NCI-H2196 treated with DMSO at 0.1 percent for 48 hours (cell line): ENCODE measurements around the gene ZBTB20.
A peak's percentile ranks its signal among the peaks of the same experiment; 100 is the strongest.
"Not testable (repeated sequence)": the region's sequence is repeated elsewhere in the genome, so short reads cannot be mapped to it uniquely, and the experiment has no call there.

ENCODE experiments used
- DNase-seq: peaks from one replicate; lab custom pipeline; 2025; ENCODE audit not compliant: unreplicated experiment; lab: John Stamatoyannopoulos, UW

ZBTB20 gene

DNA sequence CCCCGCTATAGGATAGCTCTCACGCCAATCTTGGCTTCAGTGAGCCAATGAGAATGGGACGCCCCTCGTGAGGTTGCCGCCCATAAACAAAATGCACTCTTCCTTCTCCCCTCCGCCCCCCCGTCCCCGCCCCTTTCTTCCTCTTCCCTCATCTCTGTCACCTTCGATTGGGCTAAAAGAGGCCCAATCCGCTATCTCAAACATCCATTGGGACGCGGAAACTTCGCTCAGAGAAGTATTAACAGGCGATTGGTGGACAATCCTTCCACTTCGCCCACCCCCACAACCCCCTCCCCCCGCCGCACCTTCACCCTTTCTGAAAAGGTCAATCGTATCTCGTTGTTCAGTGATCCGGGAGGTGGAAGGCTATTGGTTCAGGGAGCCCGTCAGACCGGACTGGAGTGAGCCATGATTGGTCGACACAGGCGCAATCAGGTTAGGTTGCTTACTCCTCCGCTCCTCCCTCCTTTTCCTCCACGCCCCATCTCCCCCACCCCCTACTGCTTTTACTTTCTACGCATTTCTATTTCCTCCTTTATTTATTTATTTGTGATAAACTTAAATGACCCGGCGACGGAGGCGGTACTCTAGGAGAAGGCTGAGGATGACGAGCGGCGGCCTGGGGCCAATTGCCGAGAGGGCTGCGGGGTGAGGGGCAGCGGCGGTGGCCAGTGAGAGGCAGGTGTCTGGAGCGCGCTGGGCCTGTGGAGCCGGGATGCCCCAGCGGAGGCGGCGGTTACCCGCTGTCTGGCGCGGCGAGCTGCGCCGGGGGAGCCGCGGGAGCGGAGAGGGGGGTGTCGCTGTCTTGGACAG, 447 bp upstream of the ZBTB20 start:
- peak; percentile 100 for DNase-seq

DNA sequence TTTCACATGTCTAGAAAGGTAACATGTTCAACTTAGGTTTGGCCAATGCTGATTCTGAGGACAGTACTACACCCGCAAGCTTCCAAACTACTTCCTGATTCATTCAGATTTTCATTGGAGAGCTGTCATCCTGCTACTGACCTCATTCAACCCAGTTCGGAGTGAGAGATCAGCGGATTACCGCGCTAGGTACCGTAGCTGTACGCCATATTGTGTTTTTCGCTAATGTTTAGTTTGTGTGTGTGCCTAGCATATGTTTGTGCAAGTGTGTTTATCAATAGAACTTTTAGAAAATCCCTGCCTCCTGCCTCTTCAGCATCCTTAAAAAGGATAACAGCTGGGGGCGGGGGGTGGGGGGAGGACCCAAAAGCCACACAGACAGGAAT, 1.1 kb downstream of the ZBTB20 start:
- DNase-seq: peak; percentile 78

DNA sequence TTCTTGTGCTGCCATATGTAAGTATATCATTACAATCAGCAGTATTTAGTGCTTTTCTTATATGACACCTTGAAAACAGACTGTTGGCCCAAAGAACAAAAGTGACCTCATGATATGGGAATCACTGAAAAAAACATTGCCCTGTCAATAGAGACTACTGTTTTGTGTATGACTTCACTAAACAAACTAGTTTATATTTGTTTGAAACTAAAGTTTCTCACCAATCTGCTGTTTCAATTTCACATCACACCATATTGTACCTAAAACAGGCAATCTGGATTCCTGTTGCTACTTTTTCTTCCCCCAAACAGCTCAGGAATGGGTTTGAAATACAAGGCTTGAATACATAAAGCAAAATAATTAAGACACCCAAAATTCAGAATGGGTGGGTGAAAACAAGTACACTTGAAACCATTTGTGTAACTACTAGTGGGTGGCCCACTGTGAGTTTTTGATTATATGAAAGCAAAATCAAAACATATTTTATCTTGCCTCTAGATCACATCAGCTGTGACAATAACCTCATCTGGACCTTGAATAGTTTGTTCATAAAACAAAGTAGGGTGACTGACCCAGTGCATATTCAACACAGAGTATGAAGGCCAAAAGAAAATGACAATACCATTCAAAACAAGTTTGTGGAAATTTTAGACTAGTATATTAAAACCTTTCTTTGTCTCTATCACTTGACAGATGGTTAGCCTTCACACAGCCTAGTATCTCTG, 5.9 kb downstream of the ZBTB20 start:
- DNase-seq: no peak

DNA sequence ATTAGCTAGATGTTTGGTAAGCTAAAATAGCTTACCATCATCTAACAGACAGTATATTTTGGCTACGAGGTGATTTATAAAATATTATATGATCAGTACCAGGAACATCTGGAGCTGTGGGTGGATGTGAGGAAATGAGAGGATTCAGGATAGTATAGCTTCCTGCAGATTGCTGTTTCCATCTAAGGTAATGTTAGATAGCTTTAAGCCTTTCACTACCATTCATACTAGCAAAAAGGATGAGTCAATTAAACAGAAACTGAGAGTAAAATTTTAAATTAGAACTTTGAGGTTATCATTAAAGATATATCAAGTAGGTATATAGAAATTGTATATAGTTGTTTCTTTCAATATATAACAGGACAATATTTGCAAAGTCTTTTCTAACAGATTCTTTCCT, 8.0 kb downstream of the ZBTB20 start:
- DNase-seq: no peak

DNA sequence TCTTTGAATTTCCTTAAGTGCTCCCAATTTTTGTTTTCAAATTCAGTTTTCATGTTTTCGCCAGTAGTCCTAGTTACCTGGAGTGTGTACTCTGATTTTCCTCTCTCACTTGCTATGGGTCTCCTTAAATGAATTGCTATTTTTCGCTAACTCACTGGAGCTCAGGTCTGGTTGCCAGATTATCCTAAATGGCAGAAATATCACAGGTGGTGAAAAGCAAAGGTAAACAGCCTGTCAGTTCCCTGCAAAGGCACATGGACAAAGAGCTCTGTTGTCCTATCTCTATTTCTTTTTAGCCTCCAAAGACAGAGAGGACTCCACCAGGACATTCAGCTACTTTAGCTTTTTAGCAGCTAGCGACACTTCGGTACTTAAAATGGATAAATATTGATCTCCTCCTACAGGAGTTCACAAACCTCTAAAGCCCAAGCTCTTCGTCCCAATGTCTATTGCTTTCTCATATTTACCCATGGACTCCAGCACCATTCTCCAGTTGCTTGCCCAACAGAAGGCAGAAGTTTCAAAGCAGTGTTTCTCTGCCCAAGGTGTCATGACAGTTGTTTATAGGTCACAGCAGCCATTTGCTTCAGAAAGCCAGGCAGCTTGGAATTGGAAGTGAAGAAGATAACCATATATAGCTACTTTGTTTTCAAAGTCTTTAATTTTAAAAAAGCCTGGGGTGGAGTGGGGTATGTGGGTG, 12.3 kb downstream of the ZBTB20 start:
- no peak for DNase-seq

DNA sequence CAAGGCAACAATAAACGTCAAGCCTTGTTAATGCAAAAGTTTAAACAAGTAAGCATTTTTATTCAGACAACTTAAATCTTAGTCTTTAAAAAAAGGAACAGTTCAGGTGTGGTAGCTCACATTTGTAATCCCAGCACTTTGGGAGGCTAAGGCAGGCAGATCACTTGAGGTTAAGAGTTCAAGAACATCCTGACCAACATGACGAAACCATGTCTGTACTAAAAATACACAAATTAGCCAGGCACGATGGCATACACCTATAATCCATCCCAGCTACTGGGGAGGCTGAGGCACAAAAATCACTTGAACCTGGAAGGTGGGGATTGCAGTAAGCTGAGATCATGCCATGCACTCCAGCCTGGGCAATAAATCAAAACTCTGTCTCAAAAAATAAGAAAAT, 19.9 kb downstream of the ZBTB20 start:
- no peak for DNase-seq

DNA sequence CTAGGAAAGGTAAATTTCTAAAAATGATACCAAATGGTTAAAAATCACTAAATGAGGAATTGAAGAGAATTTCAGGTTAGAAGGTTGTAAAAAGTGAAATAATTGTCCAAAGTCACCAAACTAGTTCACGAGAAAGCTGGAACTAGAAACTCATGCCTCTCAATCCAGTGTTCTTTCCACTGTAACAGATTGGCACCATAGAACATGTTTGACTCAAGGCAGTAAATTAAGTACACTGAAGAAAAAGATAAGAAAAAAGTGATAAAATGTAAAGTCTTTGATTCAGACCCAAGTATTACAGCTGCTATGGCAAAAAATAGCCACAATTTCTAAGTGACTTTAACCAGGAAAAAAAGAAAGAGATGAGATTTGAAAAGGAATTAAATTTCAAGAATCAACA, 26.5 kb downstream of the ZBTB20 start:
- DNase-seq: no peak

DNA sequence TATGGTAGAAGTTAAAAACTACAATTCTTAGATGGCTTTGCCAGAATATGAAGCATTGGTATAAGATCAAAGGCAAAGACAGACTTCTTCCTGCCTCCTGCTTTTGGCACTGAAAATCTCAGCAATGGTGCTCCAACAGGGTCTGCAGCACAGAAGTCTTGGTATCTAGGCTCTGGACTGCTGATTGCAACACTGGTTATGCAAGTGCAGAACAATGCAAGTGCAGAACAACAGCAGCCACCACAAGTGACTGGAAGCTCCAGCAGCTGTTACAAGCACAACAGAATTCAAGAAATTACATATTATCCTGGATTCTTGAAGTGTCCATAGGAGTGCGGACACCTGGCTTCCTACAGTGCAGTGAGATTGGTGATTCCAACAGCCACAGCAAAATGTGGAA, 33.7 kb downstream of the ZBTB20 start:
- DNase-seq: no peak

DNA sequence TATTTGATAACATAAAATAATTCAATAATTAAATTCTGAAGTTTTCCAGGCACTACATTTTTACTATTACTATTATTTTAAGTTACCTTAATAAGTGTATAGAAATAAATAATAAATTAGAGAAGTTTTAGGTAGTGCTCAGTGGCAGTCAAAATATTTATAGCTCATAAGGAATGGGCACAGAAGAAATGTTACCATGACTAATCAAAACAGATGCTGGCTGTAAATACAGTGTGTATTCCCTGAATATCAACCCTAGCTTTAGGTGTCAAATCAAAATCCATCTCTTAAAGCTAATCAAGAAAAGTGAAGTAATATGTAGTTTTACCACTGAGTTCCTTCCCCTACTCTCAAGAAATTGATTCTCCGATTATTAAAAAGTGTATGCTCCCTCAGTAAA, 35.5 kb downstream of the ZBTB20 start:
- DNase-seq: no peak

DNA sequence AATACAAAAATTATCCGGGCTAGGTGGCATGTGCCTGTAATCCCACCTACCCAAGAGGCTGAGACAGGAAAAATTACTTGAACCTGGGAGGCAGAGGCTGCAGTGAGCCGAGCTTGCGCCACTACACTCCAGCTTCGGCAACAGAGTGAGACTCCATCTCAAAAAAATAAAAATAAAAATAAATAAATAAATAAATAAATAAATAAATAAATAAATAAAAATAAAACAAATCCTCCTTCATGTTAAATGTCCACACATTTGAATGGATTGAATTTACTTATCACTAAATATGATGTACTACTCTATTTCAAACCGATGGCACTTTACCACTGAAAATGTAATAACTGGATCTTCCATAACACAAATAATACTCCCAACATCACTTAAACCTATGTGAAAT, 36.3 kb downstream of the ZBTB20 start:
- DNase-seq: no peak

DNA sequence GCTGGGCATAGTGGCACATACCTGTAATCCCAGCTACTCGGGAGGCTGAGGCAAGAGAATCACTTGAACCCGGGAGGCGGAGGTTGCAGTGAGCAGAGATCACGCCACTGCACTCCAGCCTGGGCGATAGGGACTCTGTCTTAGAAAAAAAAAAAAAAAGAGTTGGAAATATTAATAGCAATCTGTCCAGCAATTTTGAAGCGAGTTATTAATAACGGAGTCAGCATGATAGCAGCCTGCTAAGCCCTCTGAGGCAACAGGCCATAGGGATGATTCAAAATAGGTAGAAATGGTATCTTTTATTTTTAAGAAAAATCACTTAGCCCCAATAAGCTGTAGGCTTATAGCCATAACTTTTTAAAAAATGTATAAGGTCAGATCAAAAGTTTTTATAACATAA, 37.0 kb downstream of the ZBTB20 start:
- not testable (repeated sequence) for DNase-seq

DNA sequence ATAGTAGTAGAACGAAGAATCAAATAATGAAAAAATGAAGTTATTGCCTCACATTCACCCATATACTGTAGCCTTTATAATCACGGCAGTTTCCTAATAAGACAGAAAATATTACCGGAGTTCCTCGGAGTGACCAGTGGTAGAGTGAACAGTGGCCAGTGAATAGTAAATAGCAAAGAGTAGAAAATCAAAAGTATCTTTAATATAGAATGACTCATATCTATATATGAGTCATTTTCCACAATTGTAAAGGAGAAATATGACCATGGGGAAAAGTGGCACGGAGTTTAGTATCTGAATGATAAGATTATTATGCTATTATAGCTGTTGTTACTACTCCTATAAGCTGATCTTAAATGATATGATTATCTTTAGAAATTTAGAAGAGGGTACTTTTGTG, 38.5 kb downstream of the ZBTB20 start:
- DNase-seq: no peak

DNA sequence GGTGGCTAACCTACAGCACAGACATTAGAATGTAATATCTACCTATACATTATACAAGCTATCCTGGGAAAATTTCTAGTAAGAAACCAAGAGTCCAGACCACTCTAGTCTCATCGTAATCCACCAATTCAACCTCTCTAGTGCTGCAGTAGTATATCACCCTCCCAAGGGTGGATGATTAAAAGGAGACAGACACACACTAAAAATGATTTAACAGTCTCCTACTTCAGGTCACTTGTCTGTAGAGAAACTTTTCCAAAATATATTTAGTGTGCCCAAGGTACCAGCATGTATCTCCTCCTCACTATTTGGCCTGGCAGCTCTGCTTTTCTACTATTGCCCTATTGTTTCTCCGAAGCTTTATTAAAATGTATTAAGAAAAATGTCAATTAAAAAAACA, 45.0 kb downstream of the ZBTB20 start:
- DNase-seq: no peak

DNA sequence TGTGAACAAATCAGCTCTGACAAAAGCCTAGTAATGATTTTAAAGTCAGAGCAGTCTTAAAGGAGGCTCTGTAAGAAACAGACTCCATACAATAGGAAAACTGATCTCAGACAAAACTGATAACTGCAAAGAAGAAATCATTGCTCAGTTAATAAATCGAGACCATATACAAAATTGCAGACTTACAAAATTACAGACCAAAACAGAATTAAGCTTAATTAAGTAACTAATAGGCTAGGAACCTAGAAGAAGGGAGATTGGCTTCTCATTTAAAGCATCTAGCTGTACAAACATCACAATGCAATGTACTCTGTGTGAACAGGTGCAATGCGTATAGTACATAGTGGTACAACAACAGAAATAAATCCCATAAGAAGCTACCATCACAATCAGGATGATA, 46.3 kb downstream of the ZBTB20 start:
- no peak for DNase-seq

DNA sequence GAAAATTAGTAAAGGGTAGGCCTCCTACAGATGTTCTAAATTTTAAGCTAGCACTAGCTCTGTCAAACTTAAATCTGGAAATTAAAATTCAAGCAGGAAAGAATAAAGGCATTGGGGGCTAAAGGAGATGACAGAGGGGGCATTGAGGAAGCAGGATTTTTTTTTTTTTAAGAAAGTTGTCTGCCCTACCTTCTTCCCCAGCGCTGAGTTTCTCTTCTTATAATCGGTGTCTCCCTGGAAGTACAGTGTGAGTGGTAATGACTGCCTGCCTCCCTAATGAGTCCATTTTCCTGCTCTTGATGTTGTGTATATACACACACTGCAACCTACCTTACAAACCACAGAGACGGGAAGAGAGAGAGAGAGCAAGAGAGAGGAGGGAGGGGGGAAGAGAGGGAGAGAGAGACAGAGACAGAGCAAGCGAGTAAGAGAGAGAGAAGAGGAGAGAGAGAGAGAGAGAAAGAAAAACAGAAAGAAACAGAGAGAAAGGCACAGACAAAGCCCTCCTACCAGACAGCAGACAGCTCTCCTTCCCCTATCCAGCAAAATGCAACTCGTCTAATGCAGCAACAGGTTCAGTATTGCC, 47.0 kb downstream of the ZBTB20 start:
- peak; percentile 86 for DNase-seq

DNA sequence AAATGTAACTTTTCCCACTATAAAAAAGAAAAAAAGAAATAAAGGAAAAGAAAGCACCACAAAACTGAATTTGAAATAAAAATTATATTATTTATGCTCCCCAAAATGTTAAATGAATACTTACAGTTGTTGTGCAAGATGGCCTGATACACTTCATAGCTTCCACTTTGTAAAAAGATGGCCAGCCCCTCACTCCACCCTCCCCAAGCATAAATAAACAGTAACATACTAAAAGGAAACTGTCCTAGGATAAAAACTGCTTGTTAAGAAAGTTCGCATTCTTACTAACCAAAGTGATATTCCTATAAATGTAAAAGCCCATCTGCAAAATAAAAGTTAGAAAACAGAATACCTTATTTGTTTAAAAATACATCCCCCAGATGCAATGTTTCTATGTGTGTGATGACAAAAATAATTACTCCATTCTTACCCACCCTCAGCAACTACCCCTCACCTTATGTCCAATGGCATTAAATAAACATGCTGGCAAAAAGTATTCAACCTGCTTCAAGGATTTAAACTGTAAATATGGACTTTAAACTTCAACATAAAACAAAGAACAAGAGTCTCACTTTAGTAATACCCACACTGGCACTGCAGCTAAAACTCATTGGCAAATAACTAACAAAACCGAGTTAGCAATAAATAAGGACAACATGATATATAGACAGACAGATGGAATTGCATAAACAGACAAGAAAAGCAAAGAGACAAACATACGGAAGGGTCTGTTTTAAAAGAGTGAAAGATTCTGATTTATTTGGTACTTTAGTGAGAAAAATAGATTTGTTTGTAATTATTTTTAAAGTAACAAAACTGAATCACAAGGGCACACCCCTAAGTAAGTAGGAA, 47.7 kb downstream of the ZBTB20 start:
- DNase-seq: no peak

DNA sequence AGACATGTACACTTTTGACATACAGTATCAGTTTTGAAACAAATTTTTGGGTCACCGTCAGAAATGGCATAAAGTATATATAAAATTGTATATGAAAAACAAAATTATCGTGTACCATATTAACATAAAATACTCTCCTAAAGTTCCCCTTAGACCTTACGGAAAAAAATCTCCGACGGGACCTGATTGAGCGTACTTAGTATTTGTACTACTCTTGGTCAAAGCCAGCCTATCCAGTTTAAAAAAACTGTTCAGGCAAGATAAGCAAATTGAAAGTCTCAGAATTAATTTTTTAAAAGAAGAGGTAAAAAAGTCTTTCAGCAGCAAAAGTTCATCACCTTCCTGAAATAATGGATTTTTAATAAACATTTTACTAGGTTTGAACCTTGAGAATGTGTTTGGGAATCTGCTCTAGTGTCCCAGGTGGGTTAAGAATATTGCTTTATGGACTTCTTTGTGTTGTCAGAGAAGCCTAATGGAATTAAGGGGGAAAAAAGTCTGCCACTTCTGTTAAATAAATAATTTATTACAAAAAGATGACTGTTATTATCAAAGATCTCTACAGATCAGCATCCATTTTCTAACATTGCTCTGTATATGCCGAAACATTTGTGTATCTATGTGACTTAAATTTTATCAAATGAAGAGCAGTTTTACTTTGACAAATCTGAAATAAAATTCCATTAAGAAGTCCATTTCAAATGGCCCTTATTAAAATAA, 48.6 kb downstream of the ZBTB20 start:
- no peak for DNase-seq

DNA sequence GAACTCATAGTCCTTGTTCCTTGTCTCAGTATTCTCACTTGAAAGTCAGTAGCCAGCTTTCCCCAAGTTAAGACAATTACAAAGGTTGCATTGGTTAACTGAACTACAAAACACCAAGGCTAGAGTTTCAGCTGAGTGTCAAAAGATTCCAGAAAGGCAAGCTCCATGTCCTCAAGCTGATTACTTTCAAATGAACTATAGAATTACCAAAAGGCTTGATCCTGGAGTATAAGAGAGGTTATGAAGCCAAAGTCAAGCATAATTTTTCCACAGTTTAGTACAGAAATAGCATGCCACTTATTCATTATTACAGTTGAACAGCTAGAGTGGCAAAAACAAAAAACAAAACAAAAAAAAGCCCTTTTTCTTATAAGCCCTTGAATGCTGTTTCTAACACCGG, 51.9 kb downstream of the ZBTB20 start:
- DNase-seq: no peak

DNA sequence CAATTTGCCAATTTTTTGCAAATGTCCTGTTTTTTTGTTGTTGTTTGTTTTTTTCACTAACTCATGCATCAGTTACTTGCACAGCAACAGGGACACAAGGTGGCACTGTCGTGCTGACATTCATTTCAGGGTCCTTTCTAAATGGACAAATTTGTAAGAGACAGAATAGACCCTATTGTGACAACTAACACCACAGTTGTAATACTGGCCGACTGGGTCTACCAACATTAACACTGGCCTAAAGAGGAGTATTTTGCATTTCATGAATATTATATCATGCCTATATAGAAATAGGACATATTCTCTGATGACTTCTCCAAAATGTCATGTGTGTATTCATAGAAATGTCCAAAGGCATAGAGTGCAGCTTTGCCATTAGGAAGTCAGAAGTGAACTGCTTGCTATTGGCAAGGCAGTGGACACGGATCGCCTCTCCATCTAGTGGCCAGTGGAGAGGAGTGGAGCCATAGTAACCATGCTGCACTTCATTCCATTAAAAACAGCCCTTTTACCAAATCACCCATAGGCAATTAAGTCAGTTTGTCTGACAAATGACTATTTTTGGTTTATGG, 54.8 kb downstream of the ZBTB20 start:
- DNase-seq: peak; percentile 84

DNA sequence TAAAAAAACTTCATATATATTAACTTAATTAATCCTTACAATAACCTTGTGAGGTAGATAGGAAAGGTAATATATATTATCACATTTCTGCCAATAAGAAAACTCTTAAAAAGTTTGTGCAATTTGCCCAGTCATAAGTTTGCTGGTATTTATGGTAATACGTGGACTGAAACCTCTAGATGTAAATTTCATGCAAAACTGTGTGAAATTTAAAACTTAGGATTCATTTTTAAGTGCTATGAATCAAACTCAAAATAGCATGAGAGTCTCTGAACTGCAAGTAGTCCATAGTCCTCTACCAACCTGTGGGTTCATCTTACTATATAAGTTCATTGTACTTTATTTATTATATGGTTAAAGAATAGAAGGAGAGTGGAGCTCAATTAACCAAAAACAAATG, 56.4 kb downstream of the ZBTB20 start:
- DNase-seq: no peak
